Measurements from ENCODE around the gene SYNE1. TPM values are rescaled to one million over a fixed set of nuclear protein-coding genes. Genes with fewer than 3 reads are reported as not detected.

Gene SYNE1
- total and polyA plus RNA-seq, 10 of the 15 experiments (the other 5 are each of a cell fraction or from before 2014, with no cell fraction given), result 2.3 to 28.7 (median 14.1) TPM

DNA sequence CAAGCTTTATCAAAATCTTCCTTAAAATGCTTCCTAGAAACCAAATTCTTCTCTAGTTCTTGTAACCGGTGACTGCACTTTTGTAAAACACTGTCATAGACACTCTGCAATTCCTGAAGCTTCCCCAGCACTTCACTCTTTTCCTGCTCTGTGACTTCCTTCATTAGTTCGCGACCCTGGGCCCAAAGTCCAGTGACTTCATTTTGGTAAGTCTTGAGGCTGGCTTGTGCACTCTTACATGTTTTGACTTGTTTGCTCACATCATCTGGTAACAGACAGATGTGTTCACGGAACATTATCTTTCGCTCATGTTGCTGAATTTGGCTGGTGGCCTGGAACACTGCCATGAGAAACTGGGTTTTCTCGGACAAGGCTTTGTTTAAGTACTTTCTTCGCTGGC lies 306.2 kb downstream of the SYNE1 start:
- no peak for TF ChIP-seq SPI1 (IDR thresholded peaks at IDR 0.05; ENCODE audit: borderline replicate concordance, insufficient read depth, low read depth, low read length)
- no peak for TF ChIP-seq SMAD1 (IDR thresholded peaks at IDR 0.05; ENCODE audit: low read depth, partially characterized antibody)
- no peak for TF ChIP-seq POLR2AphosphoS2 (IDR thresholded peaks at IDR 0.05; ENCODE audit: low read depth, low read length)
- no peak for TF ChIP-seq IRF4 (IDR thresholded peaks at IDR 0.05; ENCODE audit: low read depth, low read length)
- no peak for TF ChIP-seq MXI1 (IDR thresholded peaks at IDR 0.05; ENCODE audit: low read depth, low read length)
- TF ChIP-seq IKZF2 (IDR thresholded peaks at IDR 0.05), result no peak
- no peak for TF ChIP-seq ZBTB4 (CRISPR knock-in tag; IDR thresholded peaks at IDR 0.05)
- no peak for TF ChIP-seq RELA (IDR thresholded peaks at IDR 0.05; ENCODE audit: borderline replicate concordance, partially characterized antibody)
- TF ChIP-seq, protein P1, sequence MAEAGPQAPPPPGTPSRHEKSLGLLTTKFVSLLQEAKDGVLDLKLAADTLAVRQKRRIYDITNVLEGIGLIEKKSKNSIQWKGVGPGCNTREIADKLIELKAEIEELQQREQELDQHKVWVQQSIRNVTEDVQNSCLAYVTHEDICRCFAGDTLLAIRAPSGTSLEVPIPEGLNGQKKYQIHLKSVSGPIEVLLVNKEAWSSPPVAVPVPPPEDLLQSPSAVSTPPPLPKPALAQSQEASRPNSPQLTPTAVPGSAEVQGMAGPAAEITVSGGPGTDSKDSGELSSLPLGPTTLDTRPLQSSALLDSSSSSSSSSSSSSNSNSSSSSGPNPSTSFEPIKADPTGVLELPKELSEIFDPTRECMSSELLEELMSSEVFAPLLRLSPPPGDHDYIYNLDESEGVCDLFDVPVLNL (IDR thresholded peaks at IDR 0.05; ENCODE audit: low read depth, low read length), result no peak
- TF ChIP-seq, protein P2, sequence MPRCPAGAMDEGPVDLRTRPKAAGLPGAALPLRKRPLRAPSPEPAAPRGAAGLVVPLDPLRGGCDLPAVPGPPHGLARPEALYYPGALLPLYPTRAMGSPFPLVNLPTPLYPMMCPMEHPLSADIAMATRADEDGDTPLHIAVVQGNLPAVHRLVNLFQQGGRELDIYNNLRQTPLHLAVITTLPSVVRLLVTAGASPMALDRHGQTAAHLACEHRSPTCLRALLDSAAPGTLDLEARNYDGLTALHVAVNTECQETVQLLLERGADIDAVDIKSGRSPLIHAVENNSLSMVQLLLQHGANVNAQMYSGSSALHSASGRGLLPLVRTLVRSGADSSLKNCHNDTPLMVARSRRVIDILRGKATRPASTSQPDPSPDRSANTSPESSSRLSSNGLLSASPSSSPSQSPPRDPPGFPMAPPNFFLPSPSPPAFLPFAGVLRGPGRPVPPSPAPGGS (IDR thresholded peaks at IDR 0.05; ENCODE audit: borderline replicate concordance, insufficient read depth, low read depth, low read length, poor library complexity, severe bottlenecking), result no peak
- no peak for TF ChIP-seq STAT1 (conservative IDR thresholded peaks at IDR 0.05)
- no peak for TF ChIP-seq STAT3 (IDR thresholded peaks at IDR 0.05; ENCODE audit: low read depth, low read length)
- TF ChIP-seq ZNF207 (IDR thresholded peaks at IDR 0.05; ENCODE audit: borderline replicate concordance), result no peak
- TF ChIP-seq JUND (IDR thresholded peaks at IDR 0.05; ENCODE audit: low read depth, low read length), result no peak
- no peak for TF ChIP-seq SIN3A (IDR thresholded peaks at IDR 0.05; ENCODE audit: low read depth, low read length)
- no peak for TF ChIP-seq TCF12 (IDR thresholded peaks at IDR 0.05; ENCODE audit: low read depth, low read length)
- TF ChIP-seq MEF2B (IDR thresholded peaks at IDR 0.05; ENCODE audit: partially characterized antibody, poor library complexity, severe bottlenecking), result no peak

More for the DNA sequence above, 306.2 kb downstream of the SYNE1 start:
- ChIA-PET CTCF (interaction anchor here (0.9 to 1.0 kb wide), 2 partner anchors 8 to 13 kb away, joined by 3 to 5 read pairs; no protein-coding TSS in a partner anchor), RAD21 (ENCODE audit: unreplicated experiment) (no interaction called here), SMC1A (ENCODE audit: uncharacterized antibody, unreplicated experiment) (interaction anchor here (1.1 to 1.6 kb wide), 2 partner anchors 8 to 29 kb away, joined by 3 to 4 read pairs; no protein-coding TSS in a partner anchor), POLR2A (no interaction called here)
- DNase-seq (ENCODE audit: low read depth, low spot score), result no peak
- Histone ChIP-seq H3K36me3 (ENCODE audit: control insufficient read depth in 2 of 2, insufficient read depth in 2 of 2, low read length in 1 of 2) (no peaks in the 10 kb centered on the region), H3K27me3 (replicated peaks in 1 of 2; ENCODE audit: control insufficient read depth in 2 of 2, insufficient read depth in 2 of 2, low read length in 1 of 2) (no peaks in the 10 kb centered on the region; a peak in 2 of 4 replicates), H3K9me3 (replicated peaks; ENCODE audit: control insufficient read depth, insufficient read depth, low read length) (no peaks in the 10 kb centered on the region), H3K27ac (ENCODE audit: control insufficient read depth, insufficient read depth) (no peak overlapping the region), H3K4me2 (ENCODE audit: control insufficient read depth, insufficient read depth) (no peak overlapping the region), H3K9ac (ENCODE audit: control insufficient read depth, insufficient read depth, low read length) (no peak overlapping the region), H3K79me2 (ENCODE audit: control insufficient read depth, insufficient read depth, low read length) (no peaks in the 10 kb centered on the region), H3K4me1 (ENCODE audit: control insufficient read depth, insufficient read depth, low read length) (no peaks in the 10 kb centered on the region), H2AFZ (ENCODE audit: control insufficient read depth, low read depth, low read length) (no peak overlapping the region), H4K20me1 (ENCODE audit: control insufficient read depth, insufficient read depth) (no peaks in the 10 kb centered on the region), H3K4me3 (no peak overlapping the region)
- BruUV-seq (replicated peaks), result no TSS peak
- in situ Hi-C loops (cut with MboI), result no loop called here
- intact Hi-C loops (cut with micrococcal nuclease; ENCODE audit: unreplicated experiment), result no loop called here
- WGBS (ENCODE audit: insufficient coverage, insufficient replicate concordance, low lambda C conversion rate, missing lambda C conversion rate), result 72% methylated on average over 7 of the region's 7 CpGs
- no peak for FAIRE-seq
- no peak for ATAC-seq
